ENCODE data around the gene ARHGEF37.

GRCh38 chr5:149605354-149605997, 24.2 kb downstream of the ARHGEF37 start:
- no peak for TF ChIP-seq EZH2phosphoT487 (IDR thresholded peaks at IDR 0.05; ENCODE audit: borderline replicate concordance, low read length)
- TF ChIP-seq, protein P1, sequence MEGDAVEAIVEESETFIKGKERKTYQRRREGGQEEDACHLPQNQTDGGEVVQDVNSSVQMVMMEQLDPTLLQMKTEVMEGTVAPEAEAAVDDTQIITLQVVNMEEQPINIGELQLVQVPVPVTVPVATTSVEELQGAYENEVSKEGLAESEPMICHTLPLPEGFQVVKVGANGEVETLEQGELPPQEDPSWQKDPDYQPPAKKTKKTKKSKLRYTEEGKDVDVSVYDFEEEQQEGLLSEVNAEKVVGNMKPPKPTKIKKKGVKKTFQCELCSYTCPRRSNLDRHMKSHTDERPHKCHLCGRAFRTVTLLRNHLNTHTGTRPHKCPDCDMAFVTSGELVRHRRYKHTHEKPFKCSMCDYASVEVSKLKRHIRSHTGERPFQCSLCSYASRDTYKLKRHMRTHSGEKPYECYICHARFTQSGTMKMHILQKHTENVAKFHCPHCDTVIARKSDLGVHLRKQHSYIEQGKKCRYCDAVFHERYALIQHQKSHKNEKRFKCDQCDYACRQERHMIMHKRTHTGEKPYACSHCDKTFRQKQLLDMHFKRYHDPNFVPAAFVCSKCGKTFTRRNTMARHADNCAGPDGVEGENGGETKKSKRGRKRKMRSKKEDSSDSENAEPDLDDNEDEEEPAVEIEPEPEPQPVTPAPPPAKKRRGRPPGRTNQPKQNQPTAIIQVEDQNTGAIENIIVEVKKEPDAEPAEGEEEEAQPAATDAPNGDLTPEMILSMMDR (IDR thresholded peaks at IDR 0.05; ENCODE audit: low read depth, low read length, poor library complexity, severe bottlenecking), result no peak
